ENCODE results near the gene STARD6. TPM values are rescaled to one million over a fixed set of nuclear protein-coding genes. Genes with fewer than 3 reads are reported as not detected.

The STARD6 gene
- polyA plus RNA-seq, 1 of the 3 experiments (the other 2 are of a cell fraction), result not detected

DNA sequence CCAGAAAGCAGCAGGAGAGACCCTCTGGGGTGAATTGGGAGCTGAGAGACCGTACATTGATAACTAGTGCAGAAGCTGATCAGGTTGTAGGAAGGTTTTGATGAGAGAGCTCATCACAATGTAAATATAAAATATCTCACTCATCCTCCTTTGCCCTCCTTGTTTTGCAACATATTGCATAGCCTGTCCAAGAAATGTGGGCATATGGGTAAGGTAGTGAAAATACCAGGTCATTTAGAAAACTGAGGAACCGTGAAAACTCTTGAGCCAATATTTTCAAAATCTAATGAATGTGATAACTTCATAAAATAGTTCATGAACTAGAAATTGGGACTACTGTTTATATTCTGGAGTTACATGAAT, 31.5 kb upstream of the STARD6 start:
- Histone ChIP-seq H2AFZ (ENCODE audit: low read depth) (no peak overlapping the region), H3K9me3 (no peaks in the 10 kb centered on the region), H3K9me2 (no peaks in the 10 kb centered on the region), H3K36me3 (replicated peaks in 1 of 2; ENCODE audit: control insufficient read depth in 1 of 2, insufficient read depth in 2 of 2, low read length in 1 of 2) (no peaks in the 10 kb centered on the region), H3K27me3 (ENCODE audit: insufficient read depth) (no peaks in the 10 kb centered on the region), H4K20me1 (ENCODE audit: insufficient read depth) (no peaks in the 10 kb centered on the region), H3K4me1 (ENCODE audit: control insufficient read depth in 1 of 2, insufficient read depth in 2 of 2, low read depth in 1 of 2, low read length in 1 of 2) (no peaks in the 10 kb centered on the region), H3K4me2 (no peak overlapping the region), H3K9ac (no peak overlapping the region), H3K27ac (ENCODE audit: low read depth in 2 of 2, low read length in 1 of 2) (no peak overlapping the region), H3F3A (replicated peaks; ENCODE audit: insufficient read depth) (no peaks in the 10 kb centered on the region), H3K79me2 (ENCODE audit: insufficient read depth) (no peaks in the 10 kb centered on the region), H3K4me3 (ENCODE audit: low read depth in 2 of 2, low read length in 1 of 2) (no peak overlapping the region)
- DNase-seq, result no peak
- WGBS (ENCODE audit: low lambda C conversion rate), result 47% methylated on average over 2 of the region's 2 CpGs
- POLR2A ChIA-PET, result no interaction called here
- TF ChIP-seq YY1 (IDR thresholded peaks at IDR 0.05; ENCODE audit: low read depth) (no peak), CHD2 (IDR thresholded peaks at IDR 0.05; ENCODE audit: low read length, partially characterized antibody) (no peak), JUND (IDR thresholded peaks at IDR 0.05) (no peak), RFX5 (IDR thresholded peaks at IDR 0.05; ENCODE audit: low read length) (no peak), GATA2 (CRISPR knock-in tag; IDR thresholded peaks at IDR 0.05) (no peak), GABPA (IDR thresholded peaks at IDR 0.05; ENCODE audit: low read depth) (no peak), FOSL2 (IDR thresholded peaks at IDR 0.05; ENCODE audit: borderline replicate concordance, low read depth) (no peak), NFIC (IDR thresholded peaks at IDR 0.05; ENCODE audit: borderline replicate concordance) (no peak), EZH2phosphoT487 (IDR thresholded peaks at IDR 0.05; ENCODE audit: borderline replicate concordance, low read depth) (no peak), NRF1 (IDR thresholded peaks at IDR 0.05; ENCODE audit: low read depth, low read length) (no peak), SMC3 (IDR thresholded peaks at IDR 0.05; ENCODE audit: low read depth, low read length) (no peak), POLR2AphosphoS5 (IDR thresholded peaks at IDR 0.05; ENCODE audit: low read depth, low read length) (no peak), ELF1 (IDR thresholded peaks at IDR 0.05) (no peak), TEAD4 (IDR thresholded peaks at IDR 0.05; ENCODE audit: borderline replicate concordance, insufficient read depth) (no peak)
- TF ChIP-seq, protein P1, sequence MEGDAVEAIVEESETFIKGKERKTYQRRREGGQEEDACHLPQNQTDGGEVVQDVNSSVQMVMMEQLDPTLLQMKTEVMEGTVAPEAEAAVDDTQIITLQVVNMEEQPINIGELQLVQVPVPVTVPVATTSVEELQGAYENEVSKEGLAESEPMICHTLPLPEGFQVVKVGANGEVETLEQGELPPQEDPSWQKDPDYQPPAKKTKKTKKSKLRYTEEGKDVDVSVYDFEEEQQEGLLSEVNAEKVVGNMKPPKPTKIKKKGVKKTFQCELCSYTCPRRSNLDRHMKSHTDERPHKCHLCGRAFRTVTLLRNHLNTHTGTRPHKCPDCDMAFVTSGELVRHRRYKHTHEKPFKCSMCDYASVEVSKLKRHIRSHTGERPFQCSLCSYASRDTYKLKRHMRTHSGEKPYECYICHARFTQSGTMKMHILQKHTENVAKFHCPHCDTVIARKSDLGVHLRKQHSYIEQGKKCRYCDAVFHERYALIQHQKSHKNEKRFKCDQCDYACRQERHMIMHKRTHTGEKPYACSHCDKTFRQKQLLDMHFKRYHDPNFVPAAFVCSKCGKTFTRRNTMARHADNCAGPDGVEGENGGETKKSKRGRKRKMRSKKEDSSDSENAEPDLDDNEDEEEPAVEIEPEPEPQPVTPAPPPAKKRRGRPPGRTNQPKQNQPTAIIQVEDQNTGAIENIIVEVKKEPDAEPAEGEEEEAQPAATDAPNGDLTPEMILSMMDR (IDR thresholded peaks at IDR 0.05), result no peak
- TF ChIP-seq, protein P2, sequence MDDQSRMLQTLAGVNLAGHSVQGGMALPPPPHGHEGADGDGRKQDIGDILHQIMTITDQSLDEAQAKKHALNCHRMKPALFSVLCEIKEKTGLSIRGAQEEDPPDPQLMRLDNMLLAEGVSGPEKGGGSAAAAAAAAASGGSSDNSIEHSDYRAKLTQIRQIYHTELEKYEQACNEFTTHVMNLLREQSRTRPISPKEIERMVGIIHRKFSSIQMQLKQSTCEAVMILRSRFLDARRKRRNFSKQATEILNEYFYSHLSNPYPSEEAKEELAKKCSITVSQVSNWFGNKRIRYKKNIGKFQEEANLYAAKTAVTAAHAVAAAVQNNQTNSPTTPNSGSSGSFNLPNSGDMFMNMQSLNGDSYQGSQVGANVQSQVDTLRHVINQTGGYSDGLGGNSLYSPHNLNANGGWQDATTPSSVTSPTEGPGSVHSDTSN (IDR thresholded peaks at IDR 0.05), result no peak
- TF ChIP-seq, protein P3, sequence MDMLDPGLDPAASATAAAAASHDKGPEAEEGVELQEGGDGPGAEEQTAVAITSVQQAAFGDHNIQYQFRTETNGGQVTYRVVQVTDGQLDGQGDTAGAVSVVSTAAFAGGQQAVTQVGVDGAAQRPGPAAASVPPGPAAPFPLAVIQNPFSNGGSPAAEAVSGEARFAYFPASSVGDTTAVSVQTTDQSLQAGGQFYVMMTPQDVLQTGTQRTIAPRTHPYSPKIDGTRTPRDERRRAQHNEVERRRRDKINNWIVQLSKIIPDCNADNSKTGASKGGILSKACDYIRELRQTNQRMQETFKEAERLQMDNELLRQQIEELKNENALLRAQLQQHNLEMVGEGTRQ (IDR thresholded peaks at IDR 0.05; ENCODE audit: borderline replicate concordance, low read depth, low read length), result no peak
- TF ChIP-seq, protein P4, sequence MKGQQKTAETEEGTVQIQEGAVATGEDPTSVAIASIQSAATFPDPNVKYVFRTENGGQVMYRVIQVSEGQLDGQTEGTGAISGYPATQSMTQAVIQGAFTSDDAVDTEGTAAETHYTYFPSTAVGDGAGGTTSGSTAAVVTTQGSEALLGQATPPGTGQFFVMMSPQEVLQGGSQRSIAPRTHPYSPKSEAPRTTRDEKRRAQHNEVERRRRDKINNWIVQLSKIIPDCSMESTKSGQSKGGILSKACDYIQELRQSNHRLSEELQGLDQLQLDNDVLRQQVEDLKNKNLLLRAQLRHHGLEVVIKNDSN (IDR thresholded peaks at IDR 0.05; ENCODE audit: borderline replicate concordance, low read depth), result no peak
- TF ChIP-seq, protein P5, sequence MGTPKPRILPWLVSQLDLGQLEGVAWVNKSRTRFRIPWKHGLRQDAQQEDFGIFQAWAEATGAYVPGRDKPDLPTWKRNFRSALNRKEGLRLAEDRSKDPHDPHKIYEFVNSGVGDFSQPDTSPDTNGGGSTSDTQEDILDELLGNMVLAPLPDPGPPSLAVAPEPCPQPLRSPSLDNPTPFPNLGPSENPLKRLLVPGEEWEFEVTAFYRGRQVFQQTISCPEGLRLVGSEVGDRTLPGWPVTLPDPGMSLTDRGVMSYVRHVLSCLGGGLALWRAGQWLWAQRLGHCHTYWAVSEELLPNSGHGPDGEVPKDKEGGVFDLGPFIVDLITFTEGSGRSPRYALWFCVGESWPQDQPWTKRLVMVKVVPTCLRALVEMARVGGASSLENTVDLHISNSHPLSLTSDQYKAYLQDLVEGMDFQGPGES (IDR thresholded peaks at IDR 0.05; ENCODE audit: low read depth, low read length), result no peak
- TF ChIP-seq, protein P6, sequence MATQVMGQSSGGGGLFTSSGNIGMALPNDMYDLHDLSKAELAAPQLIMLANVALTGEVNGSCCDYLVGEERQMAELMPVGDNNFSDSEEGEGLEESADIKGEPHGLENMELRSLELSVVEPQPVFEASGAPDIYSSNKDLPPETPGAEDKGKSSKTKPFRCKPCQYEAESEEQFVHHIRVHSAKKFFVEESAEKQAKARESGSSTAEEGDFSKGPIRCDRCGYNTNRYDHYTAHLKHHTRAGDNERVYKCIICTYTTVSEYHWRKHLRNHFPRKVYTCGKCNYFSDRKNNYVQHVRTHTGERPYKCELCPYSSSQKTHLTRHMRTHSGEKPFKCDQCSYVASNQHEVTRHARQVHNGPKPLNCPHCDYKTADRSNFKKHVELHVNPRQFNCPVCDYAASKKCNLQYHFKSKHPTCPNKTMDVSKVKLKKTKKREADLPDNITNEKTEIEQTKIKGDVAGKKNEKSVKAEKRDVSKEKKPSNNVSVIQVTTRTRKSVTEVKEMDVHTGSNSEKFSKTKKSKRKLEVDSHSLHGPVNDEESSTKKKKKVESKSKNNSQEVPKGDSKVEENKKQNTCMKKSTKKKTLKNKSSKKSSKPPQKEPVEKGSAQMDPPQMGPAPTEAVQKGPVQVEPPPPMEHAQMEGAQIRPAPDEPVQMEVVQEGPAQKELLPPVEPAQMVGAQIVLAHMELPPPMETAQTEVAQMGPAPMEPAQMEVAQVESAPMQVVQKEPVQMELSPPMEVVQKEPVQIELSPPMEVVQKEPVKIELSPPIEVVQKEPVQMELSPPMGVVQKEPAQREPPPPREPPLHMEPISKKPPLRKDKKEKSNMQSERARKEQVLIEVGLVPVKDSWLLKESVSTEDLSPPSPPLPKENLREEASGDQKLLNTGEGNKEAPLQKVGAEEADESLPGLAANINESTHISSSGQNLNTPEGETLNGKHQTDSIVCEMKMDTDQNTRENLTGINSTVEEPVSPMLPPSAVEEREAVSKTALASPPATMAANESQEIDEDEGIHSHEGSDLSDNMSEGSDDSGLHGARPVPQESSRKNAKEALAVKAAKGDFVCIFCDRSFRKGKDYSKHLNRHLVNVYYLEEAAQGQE (IDR thresholded peaks at IDR 0.05; ENCODE audit: low read depth, low read length), result no peak
- CTCF ChIA-PET, result interaction anchor here (0.7 to 1.3 kb wide), 2 partner anchors 282 to 561 kb away, joined by 3 to 5 read pairs; no protein-coding TSS in a partner anchor

Data from SK-N-SH (cell line).